Measurements from ENCODE around the gene DBF4. TPM values are rescaled to one million over a fixed set of nuclear protein-coding genes. Genes with fewer than 3 reads are reported as not detected.

The DBF4 gene
- total RNA-seq, 1 donor from 2014 or later: 17.0 TPM

GRCh38 chr7:87933605-87933952 lies 57.3 kb downstream of the DBF4 start:
- Histone ChIP-seq H3K27me3 (ENCODE audit: control insufficient read depth, insufficient read depth, low read length) (peaks cover 4% of the 10 kb centered on the region), H3K36me3 (ENCODE audit: control insufficient read depth, insufficient read depth, low read length) (no peaks in the 10 kb centered on the region), H3K4me3 (ENCODE audit: low read depth, low read length) (peak overlapping the region; percentile 64)
- TF ChIP-seq CTCF (IDR thresholded peaks at IDR 0.05; ENCODE audit: insufficient read depth, low read length, poor library complexity, severe bottlenecking): no peak
- DNase-seq (ENCODE audit: low read depth): no peak

GRCh38 chr7:87933953-87934698 lies 57.8 kb downstream of the DBF4 start, which contains the start of gene ADAM22:
ADAM22 (plus strand) TSS chr7:87934251; CDS start chr7:87934466, 215 bp downstream.
- Histone ChIP-seq H3K4me3 (ENCODE audit: low read depth, low read length) (peak within 1 kb of the TSS; percentile 64), H3K27me3 (ENCODE audit: control insufficient read depth, insufficient read depth, low read length) (peaks cover 4% of the 10 kb centered on the region), H3K36me3 (ENCODE audit: control insufficient read depth, insufficient read depth, low read length) (no peaks in the 10 kb centered on the region)
- peak; percentile 59 for DNase-seq (ENCODE audit: low read depth)
- TF ChIP-seq CTCF (IDR thresholded peaks at IDR 0.05; ENCODE audit: insufficient read depth, low read length, poor library complexity, severe bottlenecking): peak; percentile 11

GRCh38 chr7:87934699-87935383 lies 58.5 kb downstream of the DBF4 start:
- H3K27me3 ChIP-seq (ENCODE audit: control insufficient read depth, insufficient read depth, low read length): peaks cover 4% of the 10 kb centered on the region
- no peak for DNase-seq (ENCODE audit: low read depth)

GRCh38 chr7:87935384-87935706 lies 59.1 kb downstream of the DBF4 start:
- no peaks in the 10 kb centered on the region for H3K36me3 ChIP-seq (ENCODE audit: control insufficient read depth, insufficient read depth, low read length)
- TF ChIP-seq CTCF (IDR thresholded peaks at IDR 0.05; ENCODE audit: insufficient read depth, low read length, poor library complexity, severe bottlenecking): no peak
- peaks cover 4% of the 10 kb centered on the region for H3K27me3 ChIP-seq (ENCODE audit: control insufficient read depth, insufficient read depth, low read length)
- DNase-seq (ENCODE audit: low read depth): no peak
- peak overlapping the region; percentile 64 for H3K4me3 ChIP-seq (ENCODE audit: low read depth, low read length)

More at GRCh38 chr7:87934699-87935383, 58.5 kb downstream of the DBF4 start:
- H3K4me3 ChIP-seq (ENCODE audit: low read depth, low read length): peak overlapping the region; percentile 64
- no peak for TF ChIP-seq CTCF (IDR thresholded peaks at IDR 0.05; ENCODE audit: insufficient read depth, low read length, poor library complexity, severe bottlenecking)
- H3K36me3 ChIP-seq (ENCODE audit: control insufficient read depth, insufficient read depth, low read length): no peaks in the 10 kb centered on the region

GRCh38 chr7:87941138-87941537 lies 64.8 kb downstream of the DBF4 start:
- no peak for DNase-seq (ENCODE audit: low read depth)
- H3K4me3 ChIP-seq (ENCODE audit: low read depth, low read length): no peak overlapping the region
- H3K27me3 ChIP-seq (ENCODE audit: control insufficient read depth, insufficient read depth, low read length): no peaks in the 10 kb centered on the region
- no peaks in the 10 kb centered on the region for H3K36me3 ChIP-seq (ENCODE audit: control insufficient read depth, insufficient read depth, low read length)
- TF ChIP-seq CTCF (IDR thresholded peaks at IDR 0.05; ENCODE audit: insufficient read depth, low read length, poor library complexity, severe bottlenecking): no peak
